IMR-90 (cell line): ENCODE results near the gene TBC1D22A. TPM values are rescaled to one million over a fixed set of nuclear protein-coding genes. Genes with fewer than 3 reads are reported as not detected.

Experiments used
- ATAC-seq: fragments of 200-7000 bp; cut with Tn5 transposase; 2 replicates; pipeline ENCODE4 v1.9.1; 2020; ENCODE audit warnings: low read depth, mild to moderate bottlenecking, moderate library complexity
- BruUV-seq: library from RNA; stranded (reverse); fragments of 400-500 nt; replicated peaks from 2 replicates; lab custom pipeline; 2021; lab: Mats Ljungman, UMichigan
- CTCF ChIA-PET: fragments of 300-600 bp; formaldehyde crosslinking; extraction: SDS; loops from one replicate; lab custom pipeline; 2021; ENCODE audit warnings: antibody characterized with exemption; lab: Yijun Ruan, JAX
- POLR2A ChIA-PET: fragments of 300-600 bp; sonication (Branson Sonifier 250); formaldehyde crosslinking; loops from one replicate; lab custom pipeline; 2022; ENCODE audit warnings: antibody characterized with exemption; ENCODE audit not compliant: unreplicated experiment; lab: Charles Lee
- DNase-seq: peaks from one replicate; pipeline ENCODE4 v3.0.0; 2013
- H2AFZ ChIP-seq: replicated peaks from 2 replicates; pipeline ENCODE3; 2013; ENCODE audit warnings: low read length, mild to moderate bottlenecking; ENCODE audit not compliant: poor library complexity
- H2AK5ac ChIP-seq: 2 replicates; pipeline ENCODE4 v1.6.1; 2013; ENCODE audit warnings: low read depth, low read length, inconsistent platforms
- H2AK9ac ChIP-seq: replicated peaks from 2 replicates; pipeline ENCODE3; 2013; ENCODE audit warnings: mild to moderate bottlenecking, low read depth, low read length, moderate library complexity; ENCODE audit not compliant: poor library complexity
- H2BK120ac ChIP-seq: 2 replicates; pipeline ENCODE4 v1.6.1; 2013; ENCODE audit warnings: low read depth, low read length, inconsistent platforms
- H2BK15ac ChIP-seq: 3 replicates; pipeline ENCODE4 v1.6.1; 2013; ENCODE audit warnings: low read depth, low read length, inconsistent platforms
- H2BK20ac ChIP-seq: 2 replicates; pipeline ENCODE4 v1.6.1; 2013; ENCODE audit warnings: low read depth, mild to moderate bottlenecking, inconsistent platforms, low read length, moderate library complexity
- H2BK5ac ChIP-seq: 2 replicates; pipeline ENCODE4 v1.6.1; 2013; ENCODE audit warnings: mild to moderate bottlenecking, low read depth, low read length, inconsistent platforms; ENCODE audit not compliant: poor library complexity, severe bottlenecking
- H3K14ac ChIP-seq: replicated peaks from 2 replicates; pipeline ENCODE4 v1.6.1; 2013; ENCODE audit warnings: low read depth, low read length, inconsistent platforms
- H3K18ac ChIP-seq: 2 replicates; pipeline ENCODE4 v1.6.1; 2013; ENCODE audit warnings: low read depth, low read length, control low read depth
- H3K23ac ChIP-seq: 2 replicates; pipeline ENCODE4 v1.6.1; 2013; ENCODE audit warnings: low read depth, low read length, inconsistent platforms
- H3K27ac ChIP-seq: 2 replicates; pipeline ENCODE4 v1.5.1; 2013; ENCODE audit warnings: mild to moderate bottlenecking, control low read depth, low read length; ENCODE audit not compliant: insufficient read depth
- H3K27me3 ChIP-seq: 2 replicates; pipeline ENCODE4 v1.6.1; 2013; ENCODE audit warnings: low read length; ENCODE audit not compliant: control insufficient read depth, insufficient read depth
- H3K36me3 ChIP-seq: 2 replicates; pipeline ENCODE4 v1.6.1; 2013; ENCODE audit warnings: low read length, mixed read lengths; ENCODE audit not compliant: control insufficient read depth, insufficient read depth
- H3K4ac ChIP-seq: 2 replicates; pipeline ENCODE4 v1.6.1; 2013; ENCODE audit warnings: low read depth, low read length, inconsistent platforms
- H3K4me1 ChIP-seq: 2 replicates; pipeline ENCODE4 v1.6.1; 2013; ENCODE audit warnings: low read length, mixed read lengths; ENCODE audit not compliant: control insufficient read depth, insufficient read depth
- H3K4me2 ChIP-seq: 2 replicates; pipeline ENCODE4 v1.6.1; 2013; ENCODE audit warnings: low read depth, mild to moderate bottlenecking, control low read depth, low read length, moderate library complexity
- H3K4me3 ChIP-seq: 2 replicates; pipeline ENCODE4 v1.5.1; 2013; ENCODE audit warnings: low read depth, mild to moderate bottlenecking, control low read depth, low read length, moderate library complexity; ENCODE audit not compliant: insufficient read depth
- H3K56ac ChIP-seq: 2 replicates; pipeline ENCODE4 v1.6.1; 2013; ENCODE audit warnings: low read length, inconsistent platforms; ENCODE audit not compliant: insufficient read depth; ENCODE audit errors: extremely low read depth
- H3K79me1 ChIP-seq, 2 experiments: 2 replicates each; pipeline ENCODE4 v1.6.1; 2013; ENCODE audit warnings: low read length in 2 of 2, inconsistent platforms in 1 of 2, low read depth in 1 of 2
- H3K9ac ChIP-seq: 2 replicates; pipeline ENCODE4 v1.6.1; 2013; ENCODE audit warnings: low read depth, low read length, control low read depth
- H3K9me1 ChIP-seq: 2 replicates; pipeline ENCODE4 v1.6.1; 2013; ENCODE audit warnings: low read length, inconsistent platforms; ENCODE audit not compliant: insufficient read depth
- H3K9me3 ChIP-seq: 2 replicates; pipeline ENCODE4 v1.6.1; 2013; ENCODE audit warnings: low read length; ENCODE audit not compliant: control insufficient read depth, insufficient read depth
- H4K20me1 ChIP-seq: 2 replicates; pipeline ENCODE4 v1.6.1; 2013; ENCODE audit warnings: low read length, inconsistent platforms; ENCODE audit not compliant: insufficient read depth
- H4K5ac ChIP-seq: 2 replicates; pipeline ENCODE4 v1.6.1; 2013; ENCODE audit warnings: mild to moderate bottlenecking, low read depth, low read length, control low read depth
- H4K8ac ChIP-seq, 2 experiments: 2 replicates each; pipeline ENCODE4 v1.6.1; 2013; ENCODE audit warnings: low read depth in 2 of 2, low read length in 2 of 2, control low read depth in 1 of 2, inconsistent platforms in 1 of 2
- H4K91ac ChIP-seq: 2 replicates; pipeline ENCODE4 v1.6.1; 2013; ENCODE audit warnings: low read depth, low read length, inconsistent platforms; ENCODE audit not compliant: insufficient read depth
- FOS ChIP-seq: fragments of 150-350 bp; IDR thresholded peaks from 2 replicates; pipeline ENCODE4 v1.6.1; 2016; ENCODE audit warnings: low read depth, low read length
- MAZ ChIP-seq: IDR thresholded peaks from 2 replicates; pipeline ENCODE4 v1.6.1; 2012; ENCODE audit warnings: low read depth, mild to moderate bottlenecking, low read length, improper control_type of control experiment, moderate library complexity, borderline replicate concordance
- POLR2A ChIP-seq: IDR thresholded peaks from 2 replicates; pipeline ENCODE4 v1.6.1; 2012; ENCODE audit warnings: mild to moderate bottlenecking, low read depth, low read length
- RCOR1 ChIP-seq: IDR thresholded peaks from 2 replicates; pipeline ENCODE4 v1.6.1; 2012; ENCODE audit warnings: mild to moderate bottlenecking, low read length, improper control_type of control experiment; ENCODE audit not compliant: insufficient replicate concordance
- WGBS, 2 experiments: methylation state at CpG; one replicate each; pipeline versions ENCODE4 v1.1.5 to v1.1.7; 2013; ENCODE audit warnings: missing lambda C conversion rate in 2 of 2; ENCODE audit not compliant: insufficient read length in 1 of 2; ENCODE audit errors: extremely low coverage in 2 of 2; 5-methylcytosine and 5-hydroxymethylcytosine counted together
- dilution Hi-C: fragments of 300-500 bp; cut with HindIII; formaldehyde crosslinking; loops from one replicate; pipeline ENCODE4 v1.14.3; 2018; ENCODE audit warnings: low sequenced_read_pairs; ENCODE audit not compliant: unreplicated experiment
- in situ Hi-C: fragments of 300-500 bp; cut with MboI; formaldehyde crosslinking; loops from 3 replicates; pipeline ENCODE4 v1.14.3; 2019; ENCODE audit warnings: low sequenced_read_pairs, inconsistent platforms, mixed read lengths
- intact Hi-C: fragments of 100-400 bp; cut with micrococcal nuclease; formaldehyde crosslinking; loops from 2 replicates; pipeline ENCODE4 v1.10.0; 2022
- polyA plus RNA-seq, 3 experiments: library from polyadenylated mRNA; depleted of rRNA; stranded (reverse); fragments of >200 nt; gene quantifications; 2 replicates each; pipeline ENCODE4 v1.2.3, GENCODE V29; 2012; ENCODE audit warnings: low replicate concordance in 1 of 3
- total RNA-seq: library from RNA; depleted of rRNA; stranded (reverse); fragments of >200 nt; gene quantifications from 2 replicates; pipeline ENCODE4 v1.2.3, GENCODE V29; 2012

The TBC1D22A gene
- total and polyA plus RNA-seq, 2 of the 4 experiments (the other 2 are of a cell fraction) = 9.0 to 16.7 TPM

GRCh38 chr22:46764779-46765485, 2.5 kb downstream of the TBC1D22A start:
- Histone ChIP-seq H3K4me1 (peaks cover 9% of the 10 kb centered on the region), H3K23ac (no peak overlapping the region), H3K4me3 (no peak overlapping the region), H2AK9ac (no peak overlapping the region), H2BK20ac (no peak overlapping the region), H4K91ac (no peak overlapping the region), H3K27ac (no peak overlapping the region), H3K9me3 (no peaks in the 10 kb centered on the region), H3K4ac (no peak overlapping the region), H3K4me2 (no peak overlapping the region), H3K56ac (no peak overlapping the region), H4K20me1 (peaks cover 18% of the 10 kb centered on the region), H2BK5ac (no peak overlapping the region), H2BK15ac (no peak overlapping the region), H2BK120ac (no peak overlapping the region), H4K8ac (no peak overlapping the region), H3K9me1 (peaks cover 13% of the 10 kb centered on the region; the same call in 1 of the 2 replicates), H2AFZ (no peak overlapping the region), H3K79me1 (peaks cover 39 to 73% of the 10 kb centered on the region in 2 experiments), H2AK5ac (no peak overlapping the region), H4K5ac (no peak overlapping the region), H3K18ac (no peak overlapping the region), H3K27me3 (no peaks in the 10 kb centered on the region), H3K9ac (no peak overlapping the region), H3K36me3 (peaks cover 1% of the 10 kb centered on the region; the same call in 1 of the 2 replicates), H3K14ac (no peak overlapping the region)
- in situ Hi-C loops (no loop called here), intact Hi-C loops (no loop called here), dilution Hi-C loops (no loop called here)
- WGBS, 2 experiments = 80% methylated on average over 2 of the region's 6 CpGs; no CpG with 5 or more reads in 1 of the 2 experiments
- ChIA-PET CTCF (no interaction called here), POLR2A (no interaction called here)
- BruUV-seq = no TSS peak
- DNase-seq (no peak), ATAC-seq (no peak)
- TF ChIP-seq POLR2A (no peak), RCOR1 (no peak), MAZ (no peak), FOS (no peak)
